ENCODE data around the gene HADHA. TPM values are rescaled to one million over a fixed set of nuclear protein-coding genes. Genes with fewer than 3 reads are reported as not detected.

HADHA gene
- polyA plus RNA-seq, 1 donor from 2014 or later: 40.0 TPM

DNA sequence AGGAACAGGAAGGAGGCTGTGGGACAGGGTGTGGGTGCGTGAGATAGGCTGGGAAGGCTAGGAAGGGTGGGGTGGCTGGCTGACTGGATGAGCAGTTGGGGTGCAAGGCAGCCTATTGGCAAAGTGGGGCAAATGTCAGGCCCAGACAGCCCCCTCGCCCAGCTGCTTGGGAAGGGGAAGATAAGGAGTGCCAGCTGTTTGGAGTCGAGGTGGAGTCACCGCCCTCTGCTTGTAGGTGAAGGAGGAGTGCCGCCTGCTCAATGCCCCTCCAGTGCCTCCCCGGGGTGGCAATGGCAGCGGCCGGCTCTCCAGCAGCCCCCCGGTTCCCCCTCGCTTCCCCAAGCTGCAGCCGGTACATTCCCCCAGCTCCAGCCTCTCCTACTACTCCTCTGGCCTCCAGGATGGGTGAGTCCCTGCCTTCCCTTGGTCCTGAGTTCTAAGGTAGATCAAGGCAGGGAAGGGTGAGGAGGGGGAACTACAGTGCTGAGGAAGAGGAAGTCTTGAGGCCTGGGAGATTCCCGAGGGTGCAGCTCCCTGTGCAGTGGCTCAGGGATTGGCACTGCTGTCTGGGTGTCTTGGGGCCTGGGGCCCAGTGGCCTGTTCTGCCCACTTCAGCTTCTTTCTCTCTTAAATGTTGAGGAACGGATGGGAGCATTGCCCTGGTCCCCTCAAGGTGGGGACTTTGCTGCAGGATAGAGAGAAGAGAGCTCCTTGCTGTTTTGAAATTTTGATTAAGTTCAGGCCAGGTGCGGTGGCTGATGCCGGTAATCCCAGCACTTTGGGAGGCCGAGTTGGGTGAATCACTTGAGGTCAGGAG lies 58.3 kb downstream of the HADHA start:
- H3F3A ChIP-seq (ENCODE audit: insufficient read depth, low read length, poor library complexity, severe bottlenecking): no peaks in the 10 kb centered on the region
- H3K79me2 ChIP-seq (replicated peaks; ENCODE audit: insufficient read depth, low read length): no peaks in the 10 kb centered on the region
- no peak overlapping the region for H3K9ac ChIP-seq (ENCODE audit: low read length)
- no peak overlapping the region for H3K27ac ChIP-seq (ENCODE audit: low read length)
- H3K4me3 ChIP-seq (ENCODE audit: low read length): no peak overlapping the region
- H3K27me3 ChIP-seq (ENCODE audit: insufficient read depth, low read depth, low read length): no peaks in the 10 kb centered on the region
- H3K9me2 ChIP-seq (ENCODE audit: insufficient read depth, low read length): no peaks in the 10 kb centered on the region
- H3K4me2 ChIP-seq (ENCODE audit: low read length): no peak overlapping the region
- H3K9me3 ChIP-seq (ENCODE audit: low read length): no peaks in the 10 kb centered on the region
- H4K20me1 ChIP-seq (ENCODE audit: insufficient read depth): no peaks in the 10 kb centered on the region
- H3K36me3 ChIP-seq (ENCODE audit: insufficient read depth, low read length): no peaks in the 10 kb centered on the region
- TF ChIP-seq SMC3 (conservative IDR thresholded peaks at IDR 0.05; ENCODE audit: poor library complexity): no peak
- no peak for TF ChIP-seq POLR2AphosphoS5 (IDR thresholded peaks at IDR 0.05)
- TF ChIP-seq, protein P1, sequence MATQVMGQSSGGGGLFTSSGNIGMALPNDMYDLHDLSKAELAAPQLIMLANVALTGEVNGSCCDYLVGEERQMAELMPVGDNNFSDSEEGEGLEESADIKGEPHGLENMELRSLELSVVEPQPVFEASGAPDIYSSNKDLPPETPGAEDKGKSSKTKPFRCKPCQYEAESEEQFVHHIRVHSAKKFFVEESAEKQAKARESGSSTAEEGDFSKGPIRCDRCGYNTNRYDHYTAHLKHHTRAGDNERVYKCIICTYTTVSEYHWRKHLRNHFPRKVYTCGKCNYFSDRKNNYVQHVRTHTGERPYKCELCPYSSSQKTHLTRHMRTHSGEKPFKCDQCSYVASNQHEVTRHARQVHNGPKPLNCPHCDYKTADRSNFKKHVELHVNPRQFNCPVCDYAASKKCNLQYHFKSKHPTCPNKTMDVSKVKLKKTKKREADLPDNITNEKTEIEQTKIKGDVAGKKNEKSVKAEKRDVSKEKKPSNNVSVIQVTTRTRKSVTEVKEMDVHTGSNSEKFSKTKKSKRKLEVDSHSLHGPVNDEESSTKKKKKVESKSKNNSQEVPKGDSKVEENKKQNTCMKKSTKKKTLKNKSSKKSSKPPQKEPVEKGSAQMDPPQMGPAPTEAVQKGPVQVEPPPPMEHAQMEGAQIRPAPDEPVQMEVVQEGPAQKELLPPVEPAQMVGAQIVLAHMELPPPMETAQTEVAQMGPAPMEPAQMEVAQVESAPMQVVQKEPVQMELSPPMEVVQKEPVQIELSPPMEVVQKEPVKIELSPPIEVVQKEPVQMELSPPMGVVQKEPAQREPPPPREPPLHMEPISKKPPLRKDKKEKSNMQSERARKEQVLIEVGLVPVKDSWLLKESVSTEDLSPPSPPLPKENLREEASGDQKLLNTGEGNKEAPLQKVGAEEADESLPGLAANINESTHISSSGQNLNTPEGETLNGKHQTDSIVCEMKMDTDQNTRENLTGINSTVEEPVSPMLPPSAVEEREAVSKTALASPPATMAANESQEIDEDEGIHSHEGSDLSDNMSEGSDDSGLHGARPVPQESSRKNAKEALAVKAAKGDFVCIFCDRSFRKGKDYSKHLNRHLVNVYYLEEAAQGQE (IDR thresholded peaks at IDR 0.05; ENCODE audit: borderline replicate concordance): no peak
- no peak for TF ChIP-seq TAF1 (IDR thresholded peaks at IDR 0.05; ENCODE audit: low read depth)
- no peak for TF ChIP-seq EZH2 (IDR thresholded peaks at IDR 0.05; ENCODE audit: borderline replicate concordance, insufficient read depth, low read length, poor library complexity, severe bottlenecking)
- H2AFZ ChIP-seq (ENCODE audit: low read depth, low read length): no peak overlapping the region

- no peaks in the 10 kb centered on the region for H3K79me2 ChIP-seq (replicated peaks; ENCODE audit: insufficient read depth, low read length)
- H3K4me2 ChIP-seq (ENCODE audit: low read length): no peak overlapping the region
- no peak for TF ChIP-seq RAD21 (conservative IDR thresholded peaks at IDR 0.05)
- TF ChIP-seq, protein P1 (IDR thresholded peaks at IDR 0.05; ENCODE audit: borderline replicate concordance): no peak
- TF ChIP-seq EP300 (conservative IDR thresholded peaks at IDR 0.05; ENCODE audit: poor library complexity, severe bottlenecking): no peak
- no peak for TF ChIP-seq EZH2 (IDR thresholded peaks at IDR 0.05; ENCODE audit: borderline replicate concordance, insufficient read depth, low read length, poor library complexity, severe bottlenecking)
- TF ChIP-seq, protein P2, sequence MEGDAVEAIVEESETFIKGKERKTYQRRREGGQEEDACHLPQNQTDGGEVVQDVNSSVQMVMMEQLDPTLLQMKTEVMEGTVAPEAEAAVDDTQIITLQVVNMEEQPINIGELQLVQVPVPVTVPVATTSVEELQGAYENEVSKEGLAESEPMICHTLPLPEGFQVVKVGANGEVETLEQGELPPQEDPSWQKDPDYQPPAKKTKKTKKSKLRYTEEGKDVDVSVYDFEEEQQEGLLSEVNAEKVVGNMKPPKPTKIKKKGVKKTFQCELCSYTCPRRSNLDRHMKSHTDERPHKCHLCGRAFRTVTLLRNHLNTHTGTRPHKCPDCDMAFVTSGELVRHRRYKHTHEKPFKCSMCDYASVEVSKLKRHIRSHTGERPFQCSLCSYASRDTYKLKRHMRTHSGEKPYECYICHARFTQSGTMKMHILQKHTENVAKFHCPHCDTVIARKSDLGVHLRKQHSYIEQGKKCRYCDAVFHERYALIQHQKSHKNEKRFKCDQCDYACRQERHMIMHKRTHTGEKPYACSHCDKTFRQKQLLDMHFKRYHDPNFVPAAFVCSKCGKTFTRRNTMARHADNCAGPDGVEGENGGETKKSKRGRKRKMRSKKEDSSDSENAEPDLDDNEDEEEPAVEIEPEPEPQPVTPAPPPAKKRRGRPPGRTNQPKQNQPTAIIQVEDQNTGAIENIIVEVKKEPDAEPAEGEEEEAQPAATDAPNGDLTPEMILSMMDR (IDR thresholded peaks at IDR 0.05; ENCODE audit: poor library complexity, severe bottlenecking): no peak
- TF ChIP-seq TAF1 (IDR thresholded peaks at IDR 0.05; ENCODE audit: low read depth): no peak
- TF ChIP-seq POLR2AphosphoS5 (IDR thresholded peaks at IDR 0.05): no peak
- TF ChIP-seq MXI1 (conservative IDR thresholded peaks at IDR 0.05; ENCODE audit: poor library complexity, severe bottlenecking): no peak
- no peak for TF ChIP-seq SMC3 (conservative IDR thresholded peaks at IDR 0.05; ENCODE audit: poor library complexity)
- no peaks in the 10 kb centered on the region for H3F3A ChIP-seq (ENCODE audit: insufficient read depth, low read length, poor library complexity, severe bottlenecking)
- no peaks in the 10 kb centered on the region for H3K9me3 ChIP-seq (ENCODE audit: low read length)
- H3K27ac ChIP-seq (ENCODE audit: low read length): no peak overlapping the region
- no peaks in the 10 kb centered on the region for H3K36me3 ChIP-seq (ENCODE audit: insufficient read depth, low read length)
- no peaks in the 10 kb centered on the region for H3K27me3 ChIP-seq (ENCODE audit: insufficient read depth, low read depth, low read length)
- no peaks in the 10 kb centered on the region for H3K9me2 ChIP-seq (ENCODE audit: insufficient read depth, low read length)
- H3K9ac ChIP-seq (ENCODE audit: low read length): no peak overlapping the region
- no peak overlapping the region for H2AFZ ChIP-seq (ENCODE audit: low read depth, low read length)
- H3K4me3 ChIP-seq (ENCODE audit: low read length): no peak overlapping the region
- no peaks in the 10 kb centered on the region for H4K20me1 ChIP-seq (ENCODE audit: insufficient read depth)
These were observed 59.0 kb downstream of the HADHA start for GRCh38 chr2:26185304-26185928.

Measured in neural cell (in vitro differentiated cells).